HCT116 (cell line): ENCODE measurements around the gene PPFIA1. TPM values are rescaled to one million over a fixed set of nuclear protein-coding genes. Genes with fewer than 3 reads are reported as not detected.

Source experiments
- ATAC-seq: fragments of 200-7000 bp; cut with Tn5 transposase; 2 replicates; pipeline ENCODE4 v1.9.1; 2020; ENCODE audit warnings: mild to moderate bottlenecking, moderate library complexity
- BruUV-seq: library from RNA; stranded (reverse); fragments of 400-500 nt; replicated peaks from 2 replicates; lab custom pipeline; 2021; lab: Mats Ljungman, UMichigan
- CTCF ChIA-PET: fragments of 300-600 bp; sonication (Branson Sonifier 250); formaldehyde crosslinking; loops from one replicate; lab custom pipeline; 2021; ENCODE audit warnings: antibody characterized with exemption; lab: Charles Lee
- POLR2A ChIA-PET: fragments of 300-600, 350-600 bp; sonication (Branson Sonifier 250); formaldehyde crosslinking; loops from one replicate; lab custom pipeline; 2021; ENCODE audit warnings: antibody characterized with exemption; lab: Charles Lee
- RAD21 ChIA-PET, 2 experiments: fragments of 300-600 bp; sonication (Branson Sonifier 250); formaldehyde crosslinking; loops; one replicate each; lab custom pipeline; 2023; ENCODE audit warnings: low total read pairs in 2 of 2; ENCODE audit not compliant: uncharacterized antibody in 2 of 2, unreplicated experiment in 2 of 2, low non-redundant PET in 1 of 2; lab: Charles Lee
- DNase-seq: peaks from one replicate; pipeline ENCODE4 v3.0.0-alpha.2; 2010; ENCODE audit warnings: low read depth, low spot score
- H2AFZ ChIP-seq: fragments of 200-600 bp; shearing (Covaris generic), sonication (generic); 2 replicates; pipeline ENCODE4 v1.6.1; 2017; ENCODE audit warnings: low read depth, mixed run types, mixed read lengths, antibody characterized with exemption, low read length; ENCODE audit not compliant: poor library complexity, severe bottlenecking
- H3K27ac ChIP-seq: 2 replicates; pipeline ENCODE4 v1.5.1; 2012; ENCODE audit warnings: low read depth, low read length
- H3K27me3 ChIP-seq: fragments of 200-600 bp; sonication (generic); 2 replicates; pipeline ENCODE4 v1.6.1; 2016; ENCODE audit warnings: mixed run types, low read length, mixed read lengths; ENCODE audit not compliant: insufficient read depth
- H3K36me3 ChIP-seq, 2 experiments: fragments of 200-500 bp in 1 of 2; fragments of 200-600 bp in 1 of 2; sonication (Bioruptor generic) in 1 of 2; sonication (generic) in 1 of 2; 2 replicates each; pipeline versions ENCODE4 v1.5.1 to v1.6.1; 2014 to 2016; ENCODE audit warnings: low read length in 2 of 2, inconsistent platforms in 1 of 2, mixed read lengths in 1 of 2, mixed run types in 1 of 2; ENCODE audit not compliant: insufficient read depth in 2 of 2, control insufficient read depth in 1 of 2
- H3K4me1 ChIP-seq, 2 experiments: fragments of 200-600 bp in 1 of 2; sonication (generic) in 1 of 2; 2 replicates each; pipeline versions ENCODE4 v1.5.1 to v1.6.1; 2012 to 2017; ENCODE audit warnings: low read length in 2 of 2, inconsistent platforms in 1 of 2, mild to moderate bottlenecking in 1 of 2, mixed read lengths in 1 of 2, mixed run types in 1 of 2, moderate library complexity in 1 of 2; ENCODE audit not compliant: insufficient read depth in 2 of 2, control insufficient read depth in 1 of 2
- H3K4me2 ChIP-seq: fragments of 200-600 bp; sonication (generic); 2 replicates; pipeline ENCODE4 v1.6.1; 2017; ENCODE audit warnings: mixed run types, low read length, mixed read lengths
- H3K4me3 ChIP-seq, 2 experiments: fragments of 200-600 bp in 1 of 2; sonication (generic) in 1 of 2; replicated peaks in 1 of 2; 2 replicates each; pipeline ENCODE4 v1.5.1; 2011 to 2016; ENCODE audit warnings: low read length in 2 of 2, control low read depth in 1 of 2, low read depth in 1 of 2, mild to moderate bottlenecking in 1 of 2, mixed read lengths in 1 of 2, mixed run types in 1 of 2
- H3K79me2 ChIP-seq: fragments of 200-600 bp; sonication (generic); 2 replicates; pipeline ENCODE4 v1.6.1; 2017; ENCODE audit warnings: mild to moderate bottlenecking, mixed run types, low read length, moderate library complexity, mixed read lengths; ENCODE audit not compliant: insufficient read depth
- H3K9ac ChIP-seq: fragments of 200-600 bp; sonication (generic); 2 replicates; pipeline ENCODE4 v1.6.1; 2016; ENCODE audit warnings: low read length, mixed read lengths
- H3K9me2 ChIP-seq: fragments of 200-600 bp; sonication (generic), shearing (Covaris generic); 2 replicates; pipeline ENCODE4 v1.6.1; 2017; ENCODE audit warnings: mixed run types, mild to moderate bottlenecking, moderate library complexity; ENCODE audit not compliant: insufficient read depth
- H3K9me3 ChIP-seq, 2 experiments: fragments of 200-500 bp in 1 of 2; fragments of 200-600 bp in 1 of 2; sonication (Bioruptor generic) in 1 of 2; sonication (generic) in 1 of 2; 2 replicates each; pipeline ENCODE4 v1.6.1; 2014 to 2017; ENCODE audit warnings: low read length in 2 of 2, mixed read lengths in 2 of 2, inconsistent platforms in 1 of 2, low read depth in 1 of 2, mild to moderate bottlenecking in 1 of 2, mixed run types in 1 of 2, moderate library complexity in 1 of 2; ENCODE audit not compliant: control insufficient read depth in 1 of 2, insufficient read depth in 1 of 2
- H4K20me1 ChIP-seq: fragments of 200-600 bp; sonication (generic), shearing (Covaris generic); 2 replicates; pipeline ENCODE4 v1.6.1; 2017; ENCODE audit warnings: mixed run types, mild to moderate bottlenecking, moderate library complexity; ENCODE audit not compliant: insufficient read depth
- CBX3 ChIP-seq: IDR thresholded peaks from 2 replicates; pipeline ENCODE4 v1.6.1; 2012; ENCODE audit warnings: low read depth
- EGR1 ChIP-seq: IDR thresholded peaks from 2 replicates; pipeline ENCODE4 v1.6.1; 2012; ENCODE audit warnings: low read depth
- ELF1 ChIP-seq: IDR thresholded peaks from 2 replicates; pipeline ENCODE4 v1.6.1; 2012; ENCODE audit warnings: low read depth, borderline replicate concordance
- EZH2 ChIP-seq: fragments of 200-600 bp; sonication (generic); IDR thresholded peaks from 2 replicates; pipeline ENCODE4 v1.6.1; 2017; ENCODE audit warnings: antibody characterized with exemption, mixed run types
- EZH2phosphoT487 ChIP-seq: fragments of 200-600 bp; IDR thresholded peaks from 2 replicates; pipeline ENCODE4 v1.6.1; 2018; ENCODE audit warnings: antibody characterized with exemption, borderline replicate concordance
- FOSL1 ChIP-seq: IDR thresholded peaks from 2 replicates; pipeline ENCODE4 v1.6.1; 2012; ENCODE audit warnings: low read depth
- JUND ChIP-seq: IDR thresholded peaks from 2 replicates; pipeline ENCODE4 v1.6.1; 2012
- MAX ChIP-seq: IDR thresholded peaks from 2 replicates; pipeline ENCODE4 v1.6.1; 2012
- POLR2A ChIP-seq: IDR thresholded peaks from 2 replicates; pipeline ENCODE4 v1.7.0; 2011; ENCODE audit warnings: borderline replicate concordance; ENCODE audit not compliant: insufficient read depth, insufficient read length; ENCODE audit errors: extremely low read depth
- SIN3A ChIP-seq: IDR thresholded peaks from 2 replicates; pipeline ENCODE4 v1.6.1; 2012; ENCODE audit warnings: low read depth
- SP1 ChIP-seq: IDR thresholded peaks from 2 replicates; pipeline ENCODE4 v1.6.1; 2012; ENCODE audit warnings: low read depth
- SRF ChIP-seq: IDR thresholded peaks from 2 replicates; pipeline ENCODE4 v1.6.1; 2012; ENCODE audit warnings: low read depth
- TCF7L2 ChIP-seq: IDR thresholded peaks from 2 replicates; pipeline ENCODE4 v1.7.0; 2011; ENCODE audit warnings: borderline replicate concordance, inconsistent platforms; ENCODE audit not compliant: insufficient read depth, insufficient read length; ENCODE audit errors: extremely low read depth
- ZFX ChIP-seq: fragments of 450-650 bp; IDR thresholded peaks from 2 replicates; pipeline ENCODE4 v1.6.1; 2017
- ZNF274 ChIP-seq: fragments of 200-500 bp; sonication (Bioruptor generic); IDR thresholded peaks from 2 replicates; pipeline ENCODE4 v1.6.1; 2014; ENCODE audit warnings: mild to moderate bottlenecking, low read depth, low read length, inconsistent platforms
- intact Hi-C: fragments of 100-400 bp; cut with micrococcal nuclease; formaldehyde crosslinking; loops from 2 replicates; pipeline ENCODE4 v1.10.0; 2022
- total RNA-seq: library from RNA; stranded (reverse); gene quantifications from one replicate; pipeline ENCODE4 v1.2.1, GENCODE V29; 2021; ENCODE audit not compliant: unreplicated experiment
- TF ChIP-seq, protein P1 (sequence below): IDR thresholded peaks from 2 replicates; pipeline ENCODE4 v1.6.1; 2012; ENCODE audit warnings: low read depth
- TF ChIP-seq, protein P2 (sequence below), 3 experiments: fragments of 200-600 bp in 1 of 3; sonication (generic) in 1 of 3; IDR thresholded peaks in 2 of 3; conservative IDR thresholded peaks in 1 of 3; 2 replicates each; pipeline ENCODE4 v1.5.1; 2012 to 2017; ENCODE audit warnings: low read depth in 2 of 3, low read length in 2 of 3, antibody characterized with exemption in 1 of 3, borderline replicate concordance in 1 of 3, control low read depth in 1 of 3, mild to moderate bottlenecking in 1 of 3, mixed read lengths in 1 of 3, mixed run types in 1 of 3, moderate library complexity in 1 of 3; ENCODE audit not compliant: insufficient read depth in 1 of 3
- TF ChIP-seq, protein P3 (sequence below): IDR thresholded peaks from 2 replicates; pipeline ENCODE4 v1.6.1; 2011; ENCODE audit warnings: mild to moderate bottlenecking, low read length, moderate library complexity; ENCODE audit not compliant: insufficient replicate concordance; ENCODE audit errors: extremely low read depth
- TF ChIP-seq, protein P4 (sequence below): IDR thresholded peaks from 2 replicates; pipeline ENCODE4 v1.6.1; 2012

Gene PPFIA1
- total RNA-seq, 1 experiment from 2014 or later, result 48.6 TPM

DNA sequence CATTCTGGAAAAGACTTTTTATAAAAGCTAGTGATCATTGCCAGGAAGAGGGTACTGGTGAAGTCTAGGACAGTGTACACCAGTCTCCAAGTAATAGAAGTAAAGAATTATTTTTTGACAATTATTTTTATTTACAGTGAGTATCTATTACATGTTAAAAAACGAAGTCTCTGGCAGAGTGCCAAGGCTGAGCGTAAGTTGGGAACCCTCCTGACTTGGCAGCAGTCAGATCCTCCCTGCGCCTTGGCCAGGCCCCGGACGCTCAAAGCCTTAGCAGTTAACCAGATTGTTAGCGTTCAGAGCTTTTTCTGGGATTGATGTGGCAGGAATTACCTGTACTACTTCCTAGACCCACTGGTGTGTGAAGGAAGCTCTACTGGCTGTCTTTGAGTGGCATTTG is 89.7 kb downstream of the PPFIA1 start:
- Histone ChIP-seq H3K9me2 (no peaks in the 10 kb centered on the region), H3K79me2 (no peaks in the 10 kb centered on the region)

More for the DNA sequence above, 89.7 kb downstream of the PPFIA1 start:
- Histone ChIP-seq H3K27me3 (no peaks in the 10 kb centered on the region), H4K20me1 (no peaks in the 10 kb centered on the region), H3K4me1 (no peaks in the 10 kb centered on the region), H3K4me2 (no peak overlapping the region), H3K9ac (no peak overlapping the region), H2AFZ (no peak overlapping the region), H3K27ac (no peak overlapping the region), H3K9me3 (no peaks in the 10 kb centered on the region), H3K36me3 (peaks cover 36% of the 10 kb centered on the region in 2 experiments; a peak in 3 of 4 replicates), H3K4me3 (no peak overlapping the region)
- ATAC-seq, result no peak
- no peak for DNase-seq
- no peak for TF ChIP-seq FOSL1
- TF ChIP-seq ZFX, result no peak
- TF ChIP-seq, protein P1, sequence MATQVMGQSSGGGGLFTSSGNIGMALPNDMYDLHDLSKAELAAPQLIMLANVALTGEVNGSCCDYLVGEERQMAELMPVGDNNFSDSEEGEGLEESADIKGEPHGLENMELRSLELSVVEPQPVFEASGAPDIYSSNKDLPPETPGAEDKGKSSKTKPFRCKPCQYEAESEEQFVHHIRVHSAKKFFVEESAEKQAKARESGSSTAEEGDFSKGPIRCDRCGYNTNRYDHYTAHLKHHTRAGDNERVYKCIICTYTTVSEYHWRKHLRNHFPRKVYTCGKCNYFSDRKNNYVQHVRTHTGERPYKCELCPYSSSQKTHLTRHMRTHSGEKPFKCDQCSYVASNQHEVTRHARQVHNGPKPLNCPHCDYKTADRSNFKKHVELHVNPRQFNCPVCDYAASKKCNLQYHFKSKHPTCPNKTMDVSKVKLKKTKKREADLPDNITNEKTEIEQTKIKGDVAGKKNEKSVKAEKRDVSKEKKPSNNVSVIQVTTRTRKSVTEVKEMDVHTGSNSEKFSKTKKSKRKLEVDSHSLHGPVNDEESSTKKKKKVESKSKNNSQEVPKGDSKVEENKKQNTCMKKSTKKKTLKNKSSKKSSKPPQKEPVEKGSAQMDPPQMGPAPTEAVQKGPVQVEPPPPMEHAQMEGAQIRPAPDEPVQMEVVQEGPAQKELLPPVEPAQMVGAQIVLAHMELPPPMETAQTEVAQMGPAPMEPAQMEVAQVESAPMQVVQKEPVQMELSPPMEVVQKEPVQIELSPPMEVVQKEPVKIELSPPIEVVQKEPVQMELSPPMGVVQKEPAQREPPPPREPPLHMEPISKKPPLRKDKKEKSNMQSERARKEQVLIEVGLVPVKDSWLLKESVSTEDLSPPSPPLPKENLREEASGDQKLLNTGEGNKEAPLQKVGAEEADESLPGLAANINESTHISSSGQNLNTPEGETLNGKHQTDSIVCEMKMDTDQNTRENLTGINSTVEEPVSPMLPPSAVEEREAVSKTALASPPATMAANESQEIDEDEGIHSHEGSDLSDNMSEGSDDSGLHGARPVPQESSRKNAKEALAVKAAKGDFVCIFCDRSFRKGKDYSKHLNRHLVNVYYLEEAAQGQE, result no peak
- no peak for TF ChIP-seq POLR2A
- no peak for TF ChIP-seq JUND
- TF ChIP-seq SRF, result no peak
- no peak for TF ChIP-seq TCF7L2
- no peak for TF ChIP-seq EZH2phosphoT487
- no peak for TF ChIP-seq ZNF274
- TF ChIP-seq, protein P2, sequence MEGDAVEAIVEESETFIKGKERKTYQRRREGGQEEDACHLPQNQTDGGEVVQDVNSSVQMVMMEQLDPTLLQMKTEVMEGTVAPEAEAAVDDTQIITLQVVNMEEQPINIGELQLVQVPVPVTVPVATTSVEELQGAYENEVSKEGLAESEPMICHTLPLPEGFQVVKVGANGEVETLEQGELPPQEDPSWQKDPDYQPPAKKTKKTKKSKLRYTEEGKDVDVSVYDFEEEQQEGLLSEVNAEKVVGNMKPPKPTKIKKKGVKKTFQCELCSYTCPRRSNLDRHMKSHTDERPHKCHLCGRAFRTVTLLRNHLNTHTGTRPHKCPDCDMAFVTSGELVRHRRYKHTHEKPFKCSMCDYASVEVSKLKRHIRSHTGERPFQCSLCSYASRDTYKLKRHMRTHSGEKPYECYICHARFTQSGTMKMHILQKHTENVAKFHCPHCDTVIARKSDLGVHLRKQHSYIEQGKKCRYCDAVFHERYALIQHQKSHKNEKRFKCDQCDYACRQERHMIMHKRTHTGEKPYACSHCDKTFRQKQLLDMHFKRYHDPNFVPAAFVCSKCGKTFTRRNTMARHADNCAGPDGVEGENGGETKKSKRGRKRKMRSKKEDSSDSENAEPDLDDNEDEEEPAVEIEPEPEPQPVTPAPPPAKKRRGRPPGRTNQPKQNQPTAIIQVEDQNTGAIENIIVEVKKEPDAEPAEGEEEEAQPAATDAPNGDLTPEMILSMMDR (IDR thresholded peaks at IDR 0.05 in 2 of 3, conservative IDR thresholded peaks at IDR 0.05 in 1 of 3; ENCODE audit: borderline replicate concordance in 1 of 3, insufficient read depth in 1 of 3, low read depth in 2 of 3, low read length in 2 of 3), result no peak
- TF ChIP-seq, protein P3, sequence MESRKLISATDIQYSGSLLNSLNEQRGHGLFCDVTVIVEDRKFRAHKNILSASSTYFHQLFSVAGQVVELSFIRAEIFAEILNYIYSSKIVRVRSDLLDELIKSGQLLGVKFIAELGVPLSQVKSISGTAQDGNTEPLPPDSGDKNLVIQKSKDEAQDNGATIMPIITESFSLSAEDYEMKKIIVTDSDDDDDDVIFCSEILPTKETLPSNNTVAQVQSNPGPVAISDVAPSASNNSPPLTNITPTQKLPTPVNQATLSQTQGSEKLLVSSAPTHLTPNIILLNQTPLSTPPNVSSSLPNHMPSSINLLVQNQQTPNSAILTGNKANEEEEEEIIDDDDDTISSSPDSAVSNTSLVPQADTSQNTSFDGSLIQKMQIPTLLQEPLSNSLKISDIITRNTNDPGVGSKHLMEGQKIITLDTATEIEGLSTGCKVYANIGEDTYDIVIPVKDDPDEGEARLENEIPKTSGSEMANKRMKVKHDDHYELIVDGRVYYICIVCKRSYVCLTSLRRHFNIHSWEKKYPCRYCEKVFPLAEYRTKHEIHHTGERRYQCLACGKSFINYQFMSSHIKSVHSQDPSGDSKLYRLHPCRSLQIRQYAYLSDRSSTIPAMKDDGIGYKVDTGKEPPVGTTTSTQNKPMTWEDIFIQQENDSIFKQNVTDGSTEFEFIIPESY, result no peak
- no peak for TF ChIP-seq MAX
- no peak for TF ChIP-seq SP1
- TF ChIP-seq EZH2, result no peak
- TF ChIP-seq, protein P4, sequence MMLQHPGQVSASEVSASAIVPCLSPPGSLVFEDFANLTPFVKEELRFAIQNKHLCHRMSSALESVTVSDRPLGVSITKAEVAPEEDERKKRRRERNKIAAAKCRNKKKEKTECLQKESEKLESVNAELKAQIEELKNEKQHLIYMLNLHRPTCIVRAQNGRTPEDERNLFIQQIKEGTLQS, result no peak
- no peak for TF ChIP-seq EGR1
- no peak for TF ChIP-seq SIN3A
- no peak for TF ChIP-seq ELF1
- TF ChIP-seq CBX3, result no peak
- POLR2A ChIA-PET, result no interaction called here
- CTCF ChIA-PET, result no interaction called here
- intact Hi-C loops, result no loop called here
- RAD21 ChIA-PET, result no interaction called here
- BruUV-seq, result no TSS peak
